ENCODE data around the gene FEM1B. TPM values are rescaled to one million over a fixed set of nuclear protein-coding genes. Genes with fewer than 3 reads are reported as not detected.

Gene FEM1B
- total RNA-seq, 2 experiments from 2014 or later, result 35.5 to 37.3 TPM

GRCh38 chr15:68235022-68235421 is 42.5 kb upstream of the FEM1B start:
- H2AFZ ChIP-seq (ENCODE audit: low read length), result no peak overlapping the region
- TF ChIP-seq CTCF (conservative IDR thresholded peaks at IDR 0.05; ENCODE audit: low read length) (no peak), EZH2phosphoT487 (IDR thresholded peaks at IDR 0.05; ENCODE audit: borderline replicate concordance, low read depth, low read length) (no peak)
- H3K27ac ChIP-seq (ENCODE audit: low read depth, low read length, poor library complexity, severe bottlenecking), result no peak overlapping the region
- ChIA-PET POLR2A (no interaction called here), CTCF (ENCODE audit: unreplicated experiment) (no interaction called here)
- intact Hi-C loops (cut with micrococcal nuclease; ENCODE audit: unreplicated experiment), result no loop called here
- H4K20me1 ChIP-seq (ENCODE audit: insufficient read depth, low read length), result no peaks in the 10 kb centered on the region
- peaks cover 12% of the 10 kb centered on the region for H3K4me1 ChIP-seq (ENCODE audit: insufficient read depth, low read length, poor library complexity, severe bottlenecking)
- H3K4me3 ChIP-seq (ENCODE audit: low read depth, low read length, poor library complexity, severe bottlenecking), result no peak overlapping the region
- no peaks in the 10 kb centered on the region for H3K9me2 ChIP-seq (ENCODE audit: insufficient read depth, low read length)
- no peak overlapping the region for H3K4me2 ChIP-seq (ENCODE audit: low read length)
- no peaks in the 10 kb centered on the region for H3K79me2 ChIP-seq (ENCODE audit: insufficient read depth, low read depth, low read length)
- no peak for DNase-seq (ENCODE audit: low spot score)
- H3K36me3 ChIP-seq (ENCODE audit: insufficient read depth, low read length), result no peaks in the 10 kb centered on the region
- no TSS peak for BruUV-seq (replicated peaks)
- no peaks in the 10 kb centered on the region for H3K9me3 ChIP-seq (ENCODE audit: low read length)

GRCh38 chr15:68239025-68239424 is 38.5 kb upstream of the FEM1B start:
- Histone ChIP-seq H3K27ac (ENCODE audit: low read depth, low read length, poor library complexity, severe bottlenecking) (no peak overlapping the region), H3K9me3 (ENCODE audit: low read length) (0 out of 2 replicates have a peak, but pooled peaks cover under 1% of the 10 kb centered on the region), H3K9me2 (ENCODE audit: insufficient read depth, low read length) (no peaks in the 10 kb centered on the region), H4K20me1 (ENCODE audit: insufficient read depth, low read length) (no peaks in the 10 kb centered on the region), H3K4me3 (ENCODE audit: low read depth, low read length, poor library complexity, severe bottlenecking) (no peak overlapping the region), H3K36me3 (ENCODE audit: insufficient read depth, low read length) (no peaks in the 10 kb centered on the region), H3K4me1 (ENCODE audit: insufficient read depth, low read length, poor library complexity, severe bottlenecking) (no peaks in the 10 kb centered on the region), H2AFZ (ENCODE audit: low read length) (no peak overlapping the region), H3K79me2 (ENCODE audit: insufficient read depth, low read depth, low read length) (no peaks in the 10 kb centered on the region), H3K4me2 (ENCODE audit: low read length) (no peak overlapping the region)
- ChIA-PET CTCF (ENCODE audit: unreplicated experiment) (no interaction called here), POLR2A (no interaction called here)
- TF ChIP-seq CTCF (conservative IDR thresholded peaks at IDR 0.05; ENCODE audit: low read length) (no peak), EZH2phosphoT487 (IDR thresholded peaks at IDR 0.05; ENCODE audit: borderline replicate concordance, low read depth, low read length) (no peak)
- intact Hi-C loops (cut with micrococcal nuclease; ENCODE audit: unreplicated experiment), result no loop called here
- DNase-seq (ENCODE audit: low spot score), result no peak
- BruUV-seq (replicated peaks), result no TSS peak

GRCh38 chr15:68241088-68241935 is 36.2 kb upstream of the FEM1B start:
- no peak for DNase-seq (ENCODE audit: low spot score)
- Histone ChIP-seq H2AFZ (ENCODE audit: low read length) (no peak overlapping the region), H3K9me3 (ENCODE audit: low read length) (0 out of 2 replicates have a peak, but pooled peaks cover 5% of the 10 kb centered on the region), H3K4me1 (ENCODE audit: insufficient read depth, low read length, poor library complexity, severe bottlenecking) (no peaks in the 10 kb centered on the region), H3K9me2 (ENCODE audit: insufficient read depth, low read length) (no peaks in the 10 kb centered on the region), H3K27ac (ENCODE audit: low read depth, low read length, poor library complexity, severe bottlenecking) (no peak overlapping the region), H3K4me3 (ENCODE audit: low read depth, low read length, poor library complexity, severe bottlenecking) (no peak overlapping the region), H3K79me2 (ENCODE audit: insufficient read depth, low read depth, low read length) (no peaks in the 10 kb centered on the region), H4K20me1 (ENCODE audit: insufficient read depth, low read length) (no peaks in the 10 kb centered on the region), H3K4me2 (ENCODE audit: low read length) (no peak overlapping the region), H3K36me3 (ENCODE audit: insufficient read depth, low read length) (no peaks in the 10 kb centered on the region)
- CTCF ChIA-PET (ENCODE audit: unreplicated experiment), result no interaction called here
- BruUV-seq (replicated peaks), result no TSS peak
- intact Hi-C loops (cut with micrococcal nuclease; ENCODE audit: unreplicated experiment), result no loop called here
- POLR2A ChIA-PET, result interaction anchor here (0.6 kb wide), 1 partner anchor 10 kb away, joined by 3 read pairs; no protein-coding TSS in a partner anchor
- TF ChIP-seq CTCF (conservative IDR thresholded peaks at IDR 0.05; ENCODE audit: low read length) (no peak), EZH2phosphoT487 (IDR thresholded peaks at IDR 0.05; ENCODE audit: borderline replicate concordance, low read depth, low read length) (no peak)

Data from OCI-LY7 (cell line).